Keratinocyte (primary cell): ENCODE data around the gene SPOCD1.

Experiments used
- CTCF ChIP-seq, 3 experiments: IDR thresholded peaks in 1 of 3; conservative IDR thresholded peaks in 1 of 3; optimal IDR thresholded peaks in 1 of 3; 2 replicates in 2 of 3; 3 replicates in 1 of 3; pipeline versions ENCODE3 to v1.5.1; 2011; ENCODE audit warnings: low read length in 3 of 3, mild to moderate bottlenecking in 3 of 3, moderate library complexity in 2 of 3, control low read depth in 1 of 3, inconsistent platforms in 1 of 3; ENCODE audit not compliant: insufficient read depth in 2 of 3; ENCODE audit errors: extremely low read depth in 1 of 3
- EZH2 ChIP-seq: IDR thresholded peaks from one replicate; pipeline ENCODE4 v1.6.1; 2012; ENCODE audit warnings: inconsistent platforms, mild to moderate bottlenecking, low read length, moderate library complexity

DNA sequence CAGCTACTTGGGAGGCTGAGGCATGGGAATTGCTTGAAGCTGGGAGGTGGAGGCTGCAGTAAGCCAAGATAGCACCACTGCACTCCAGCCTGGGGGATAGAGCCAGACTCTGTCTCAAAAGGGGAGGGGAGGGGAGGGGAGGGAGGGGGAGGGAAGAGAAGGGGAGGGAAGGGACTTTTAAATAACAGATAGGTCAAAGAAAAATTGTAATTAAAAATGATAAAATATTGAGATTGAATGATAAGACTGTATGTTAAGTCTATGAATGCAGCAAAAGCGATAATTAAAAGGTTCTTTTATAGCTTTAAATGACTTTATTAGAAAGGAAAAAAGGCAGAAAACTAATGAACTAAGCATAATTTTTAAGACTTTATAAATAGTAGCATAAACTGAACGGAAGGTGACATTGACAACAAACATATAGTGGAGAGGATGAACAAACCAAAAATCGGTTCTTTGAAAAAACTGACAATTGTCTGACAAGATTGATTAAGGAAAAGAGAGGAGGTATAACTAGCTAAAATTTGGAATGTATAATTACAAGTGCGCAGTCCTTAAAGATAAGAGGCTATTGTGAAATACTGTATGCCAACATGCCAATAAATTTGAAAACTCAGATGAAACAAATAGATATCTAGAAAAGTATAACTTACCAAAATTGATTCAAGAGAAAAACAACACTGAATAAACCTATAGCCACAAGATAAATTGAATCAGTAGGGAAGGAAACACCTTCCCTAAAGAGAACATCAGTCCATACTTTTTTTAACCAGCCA, 8.4 kb downstream of the SPOCD1 start:
- no peak for TF ChIP-seq CTCF (optimal IDR thresholded peaks at IDR 0.05 in 1 of 3, IDR thresholded peaks at IDR 0.05 in 1 of 3, conservative IDR thresholded peaks at IDR 0.05 in 1 of 3; ENCODE audit: extremely low read depth in 1 of 3, insufficient read depth in 2 of 3, low read length in 3 of 3)
- no peak for TF ChIP-seq EZH2
